Endothelial cell of umbilical vein (primary cell): ENCODE data around the gene HOXC9. TPM values are rescaled to one million over a fixed set of nuclear protein-coding genes. Genes with fewer than 3 reads are reported as not detected.

Experiments
- BruUV-seq: library from RNA; stranded (reverse); fragments of 400-500 nt; replicated peaks from 2 replicates; lab custom pipeline; 2021; lab: Mats Ljungman, UMichigan
- CTCF ChIA-PET: fragments of 300-600, 350-600 bp; sonication (Branson Sonifier 250); formaldehyde crosslinking; loops from one replicate; lab custom pipeline; 2021; ENCODE audit warnings: antibody characterized with exemption, inconsistent platforms; lab: Charles Lee
- POLR2A ChIA-PET: fragments of 300-600, 350-600 bp; sonication (Branson Sonifier 250); formaldehyde crosslinking; loops from one replicate; lab custom pipeline; 2021; ENCODE audit warnings: antibody characterized with exemption, inconsistent platforms; lab: Charles Lee
- DNase-seq: peaks from one replicate; pipeline ENCODE4 v3.0.0-alpha.2; 2011; ENCODE audit warnings: low read depth, low spot score
- FAIRE-seq: peaks from 2 replicates; lab custom pipeline; 2011; peaks lifted over from hg19 to GRCh38; lab: Jason Lieb, UNC
- H2AFZ ChIP-seq: 2 replicates; pipeline ENCODE4 v1.6.0; 2012; ENCODE audit warnings: low read depth, low read length, control low read depth, inconsistent platforms
- H3K27ac ChIP-seq: 2 replicates; pipeline ENCODE4 v1.5.1; 2011; ENCODE audit warnings: low read depth, mild to moderate bottlenecking, control low read depth, low read length, moderate library complexity; ENCODE audit not compliant: insufficient read depth
- H3K27me3 ChIP-seq, 2 experiments: 2 replicates each; pipeline versions ENCODE4 v1.6.0 to v1.6.1; 2011; ENCODE audit warnings: low read length in 2 of 2, mixed read lengths in 1 of 2; ENCODE audit not compliant: control insufficient read depth in 2 of 2, insufficient read depth in 2 of 2
- H3K36me3 ChIP-seq, 2 experiments: 2 replicates in 1 of 2; 3 replicates in 1 of 2; pipeline ENCODE4 v1.5.1; 2011; ENCODE audit warnings: low read length in 2 of 2, mild to moderate bottlenecking in 1 of 2, moderate library complexity in 1 of 2; ENCODE audit not compliant: control insufficient read depth in 2 of 2, insufficient read depth in 2 of 2; ENCODE audit errors: extremely low read depth in 1 of 2
- H3K4me1 ChIP-seq: 3 replicates; pipeline ENCODE4 v1.5.1; 2011; ENCODE audit warnings: mild to moderate bottlenecking, low read length; ENCODE audit not compliant: control insufficient read depth, insufficient read depth; ENCODE audit errors: extremely low read depth
- H3K4me2 ChIP-seq: 2 replicates; pipeline ENCODE4 v1.6.1; 2011; ENCODE audit warnings: low read length, control low read depth, mixed read lengths; ENCODE audit not compliant: insufficient read depth
- H3K4me3 ChIP-seq, 3 experiments: fragments of 200-600 bp in 1 of 3; sonication (generic), shearing (Covaris generic) in 1 of 3; replicated peaks in 1 of 3; 2 replicates each; pipeline ENCODE4 v1.5.1; 2011 to 2016; ENCODE audit warnings: control low read depth in 3 of 3, low read length in 3 of 3, mild to moderate bottlenecking in 2 of 3, inconsistent platforms in 1 of 3, low read depth in 1 of 3, moderate library complexity in 1 of 3; ENCODE audit not compliant: insufficient read depth in 1 of 3
- H3K79me2 ChIP-seq: 2 replicates; pipeline ENCODE4 v1.6.0; 2012; ENCODE audit warnings: low read length, inconsistent platforms; ENCODE audit not compliant: control insufficient read depth, insufficient read depth
- H3K9ac ChIP-seq: replicated peaks from 2 replicates; pipeline ENCODE3; 2011; ENCODE audit warnings: low read length, control low read depth; ENCODE audit not compliant: insufficient read depth; ENCODE audit errors: extremely low read depth
- H3K9me1 ChIP-seq: replicated peaks from 3 replicates; pipeline ENCODE4 v1.6.0; 2011; ENCODE audit warnings: mild to moderate bottlenecking, low read length; ENCODE audit not compliant: control insufficient read depth, insufficient read depth; ENCODE audit errors: extremely low read depth
- H3K9me3 ChIP-seq: replicated peaks from 2 replicates; pipeline ENCODE4 v1.5.1; 2012; ENCODE audit warnings: low read length, inconsistent platforms; ENCODE audit not compliant: control insufficient read depth, insufficient read depth
- H4K20me1 ChIP-seq: replicated peaks from 2 replicates; pipeline ENCODE3; 2011; ENCODE audit warnings: mild to moderate bottlenecking, low read length; ENCODE audit not compliant: control insufficient read depth, insufficient read depth; ENCODE audit errors: extremely low read depth
- CTCF ChIP-seq, 2 donors: IDR thresholded peaks; 1 replicate in 1 of 2; 2 replicates in 1 of 2; pipeline ENCODE4 v1.5.1; 2011; ENCODE audit warnings: low read length in 2 of 2, mild to moderate bottlenecking in 2 of 2, moderate library complexity in 2 of 2, control low read depth in 1 of 2, inconsistent platforms in 1 of 2, low read depth in 1 of 2; ENCODE audit not compliant: insufficient read depth in 1 of 2; ENCODE audit errors: extremely low read depth in 1 of 2
- EZH2 ChIP-seq: IDR thresholded peaks from 2 replicates; pipeline ENCODE4 v1.6.1; 2012; ENCODE audit warnings: borderline replicate concordance, low read depth, mild to moderate bottlenecking, moderate library complexity, low read length, inconsistent platforms; ENCODE audit not compliant: severe bottlenecking
- GATA2 ChIP-seq: IDR thresholded peaks from 2 replicates; pipeline ENCODE4 v1.7.0; 2011; ENCODE audit warnings: low read depth, mild to moderate bottlenecking, moderate library complexity, mixed read lengths, low read length; ENCODE audit not compliant: insufficient read length, insufficient read depth
- JUN ChIP-seq: IDR thresholded peaks from 2 replicates; pipeline ENCODE4 v1.6.1; 2011; ENCODE audit warnings: borderline replicate concordance, low read depth; ENCODE audit not compliant: insufficient read length, insufficient read depth
- MYC ChIP-seq: IDR thresholded peaks from one replicate; pipeline ENCODE4 v1.6.1; 2011; ENCODE audit warnings: mild to moderate bottlenecking, low read depth, low read length
- POLR2AphosphoS5 ChIP-seq: IDR thresholded peaks from 2 replicates; pipeline ENCODE4 v1.6.1; 2012; ENCODE audit warnings: low read depth, mild to moderate bottlenecking, control low read depth, low read length, moderate library complexity; ENCODE audit not compliant: insufficient read depth
- dilution Hi-C: fragments of 300-500 bp; cut with MboI; formaldehyde crosslinking; loops from one replicate; pipeline ENCODE4 v1.15.0; 2019; ENCODE audit warnings: low sequenced_read_pairs; ENCODE audit not compliant: extremely low pct_ligation_motif_present
- intact Hi-C: fragments of 100-400 bp; cut with micrococcal nuclease; formaldehyde crosslinking; loops from one replicate; pipeline ENCODE4 v1.10.0; 2022
- polyA plus RNA-seq, 4 experiments: library from polyadenylated mRNA; depleted of rRNA in 3 of 4; stranded (reverse) in 3 of 4; unstranded in 1 of 4; fragments of >200 nt; gene quantifications; 2 replicates each; pipeline versions ENCODE4 v1.2.1 to v1.2.3, GENCODE V29; 2011 to 2012; ENCODE audit warnings: missing spikeins in 1 of 4
- total RNA-seq: library from RNA; stranded (reverse); gene quantifications from 2 replicates; pipeline ENCODE4 v1.2.3, GENCODE V29; 2021

Gene HOXC9
- total and polyA plus RNA-seq, 2 donors (not counting 3 experiments of a cell fraction or from before 2014, with no cell fraction given) = 0.40 to 0.58 TPM

- ChIA-PET POLR2A (no interaction called here), CTCF (interaction anchor here (1.1 to 17.0 kb wide), 5 partner anchors 8 to 257 kb away, joined by 3 to 616 read pairs (median 5); partner anchors contain the start of genes HOXC9 and SMUG1)
- no TSS peak for BruUV-seq
- no peak overlapping the region for H3K9ac ChIP-seq
- dilution Hi-C loops = no loop called here
- H3K9me1 ChIP-seq = no peaks in the 10 kb centered on the region
- H3K27ac ChIP-seq = no peak overlapping the region
- H3K4me1 ChIP-seq = peaks cover 3% of the 10 kb centered on the region
- H3K36me3 ChIP-seq = no peaks in the 10 kb centered on the region
- no peaks in the 10 kb centered on the region for H3K79me2 ChIP-seq
- DNase-seq (no peak), FAIRE-seq (no peak)
- H2AFZ ChIP-seq = no peak overlapping the region
- TF ChIP-seq GATA2 = no peak
- no peak for TF ChIP-seq JUN
- no peak for TF ChIP-seq MYC
- peak; percentile 93 for TF ChIP-seq EZH2
- TF ChIP-seq POLR2AphosphoS5 = no peak
- no peak for TF ChIP-seq CTCF (IDR thresholded peaks at IDR 0.05; ENCODE audit: extremely low read depth in 1 of 2, insufficient read depth in 1 of 2, low read depth in 1 of 2, low read length in 2 of 2)
- H4K20me1 ChIP-seq = no peaks in the 10 kb centered on the region
- intact Hi-C loops = no loop called here
- H3K4me3 ChIP-seq = no peak overlapping the region
- H3K27me3 ChIP-seq = peaks cover 81 to 92% of the 10 kb centered on the region in 2 experiments
- no peaks in the 10 kb centered on the region for H3K9me3 ChIP-seq
- H3K4me2 ChIP-seq = no peak overlapping the region
These were observed 14.5 kb downstream of the HOXC9 start for GRCh38 chr12:54014377-54015017.
